AG09309 (cell line): ENCODE data around the gene RGS12.

Experiments used
- DNase-seq: peaks from one replicate; pipeline ENCODE4 v3.0.0-alpha.2; 2010; ENCODE audit warnings: low read depth
- H3K4me3 ChIP-seq: 2 replicates; pipeline ENCODE4 v1.5.1; 2011; ENCODE audit warnings: mild to moderate bottlenecking, low read depth, low read length, moderate library complexity; ENCODE audit not compliant: control insufficient read depth
- CTCF ChIP-seq: IDR thresholded peaks from 2 replicates; pipeline ENCODE4 v1.5.1; 2011; ENCODE audit warnings: mild to moderate bottlenecking, low read depth, low read length, inconsistent platforms; ENCODE audit not compliant: insufficient read depth, control insufficient read depth; ENCODE audit errors: missing control alignments

RGS12 gene

GRCh38 chr4:3261411-3262207 is 31.2 kb upstream of the RGS12 start:
- no peak overlapping the region for H3K4me3 ChIP-seq
- no peak for TF ChIP-seq CTCF
- no peak for DNase-seq

- no peak for DNase-seq
- no peak for TF ChIP-seq CTCF
These were observed 30.4 kb upstream of the RGS12 start for GRCh38 chr4:3262208-3263052.

GRCh38 chr4:3263053-3263875 is 29.6 kb upstream of the RGS12 start:
- no peak for DNase-seq
- no peak for TF ChIP-seq CTCF
- no peak overlapping the region for H3K4me3 ChIP-seq

More at GRCh38 chr4:3262208-3263052, 30.4 kb upstream of the RGS12 start:
- no peak overlapping the region for H3K4me3 ChIP-seq

GRCh38 chr4:3263876-3264193 is 29.0 kb upstream of the RGS12 start:
- TF ChIP-seq CTCF: no peak
- no peak overlapping the region for H3K4me3 ChIP-seq
- no peak for DNase-seq

GRCh38 chr4:3266076-3266475 is 26.7 kb upstream of the RGS12 start:
- H3K4me3 ChIP-seq: no peak overlapping the region
- no peak for DNase-seq
- no peak for TF ChIP-seq CTCF
